IPS DF 6.9 (cell line): ENCODE data around the gene LILRA1.
"Not testable (repeated sequence)": the region's sequence is repeated elsewhere in the genome, so short reads cannot be mapped to it uniquely, and the experiment has no call there.

Experiments used
- DNase-seq: peaks from one replicate; pipeline ENCODE4 v3.0.0-alpha.2; 2013; ENCODE audit warnings: low read depth, low spot score
- H3K27ac ChIP-seq: one replicate; pipeline ENCODE4 v1.5.1; 2013; ENCODE audit warnings: low read length, control low read depth
- H3K27me3 ChIP-seq: 2 replicates; pipeline ENCODE4 v1.6.1; 2013; ENCODE audit warnings: mild to moderate bottlenecking, low read length; ENCODE audit not compliant: control insufficient read depth, insufficient read depth
- H3K36me3 ChIP-seq: 2 replicates; pipeline ENCODE4 v1.6.1; 2013; ENCODE audit warnings: low read length; ENCODE audit not compliant: control insufficient read depth, insufficient read depth
- H3K4me1 ChIP-seq: 2 replicates; pipeline ENCODE4 v1.6.1; 2013; ENCODE audit warnings: low read length; ENCODE audit not compliant: control insufficient read depth, insufficient read depth
- H3K4me3 ChIP-seq: 2 replicates; pipeline ENCODE4 v1.5.1; 2013; ENCODE audit warnings: mild to moderate bottlenecking, low read length
- H3K9me3 ChIP-seq: 2 replicates; pipeline ENCODE4 v1.6.1; 2013; ENCODE audit warnings: low read length, inconsistent platforms; ENCODE audit not compliant: control insufficient read depth, insufficient read depth
- WGBS: extraction: QIAGEN DNeasy Blood & Tissue Kit; methylation state at CpG from one replicate; pipeline ENCODE4 v1.1.7; 2013; ENCODE audit warnings: mixed read lengths, missing lambda C conversion rate; ENCODE audit not compliant: insufficient read length, insufficient coverage; 5-methylcytosine and 5-hydroxymethylcytosine counted together

The LILRA1 gene

GRCh38 chr19:54560881-54561385, 32.5 kb upstream of the LILRA1 start:
- no CpG with 5 or more reads among the region's 11 CpGs for WGBS
- Histone ChIP-seq H3K4me3 (no peak overlapping the region), H3K27ac (no peak overlapping the region), H3K4me1 (no peaks in the 10 kb centered on the region), H3K27me3 (no peaks in the 10 kb centered on the region), H3K9me3 (peaks cover 2% of the 10 kb centered on the region; the same call in 1 of the 2 replicates), H3K36me3 (no peaks in the 10 kb centered on the region)
- no peak for DNase-seq

- Histone ChIP-seq H3K4me1 (no peaks in the 10 kb centered on the region), H3K9me3 (peaks cover 2% of the 10 kb centered on the region; the same call in 1 of the 2 replicates), H3K4me3 (no peak overlapping the region), H3K36me3 (no peaks in the 10 kb centered on the region), H3K27ac (no peak overlapping the region), H3K27me3 (no peaks in the 10 kb centered on the region)
- no peak for DNase-seq
- no CpG with 5 or more reads among the region's 14 CpGs for WGBS
Measured at GRCh38 chr19:54561840-54562239, 31.6 kb upstream of the LILRA1 start.

DNA sequence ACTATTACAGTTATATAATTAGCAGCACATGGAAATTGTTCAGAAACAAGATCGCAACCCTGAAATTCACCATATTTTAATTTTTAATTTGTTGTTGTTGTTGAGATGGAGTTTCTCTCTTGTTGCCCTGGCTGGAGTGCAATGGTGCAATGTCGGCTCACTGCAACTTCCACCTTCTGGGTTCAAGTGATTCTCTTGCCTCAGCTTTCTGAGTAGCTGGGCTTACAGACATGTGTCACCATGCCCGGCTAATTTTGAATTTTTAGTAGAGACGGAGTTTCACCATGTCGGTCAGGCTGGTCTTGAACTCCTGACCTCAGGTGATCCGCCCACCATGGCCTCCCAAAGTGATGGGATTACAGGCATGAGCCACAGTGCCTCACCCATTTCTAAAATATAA, 30.2 kb upstream of the LILRA1 start:
- not testable (repeated sequence) for H3K36me3 ChIP-seq, H3K9me3 ChIP-seq, H3K4me1 ChIP-seq, H3K4me3 ChIP-seq, H3K27ac ChIP-seq, H3K27me3 ChIP-seq, DNase-seq
- WGBS = no CpG with 5 or more reads among the region's 6 CpGs

GRCh38 chr19:54570316-54570715, 23.1 kb upstream of the LILRA1 start:
- Histone ChIP-seq H3K27me3 (no peaks in the 10 kb centered on the region), H3K4me1 (no peaks in the 10 kb centered on the region), H3K27ac (no peak overlapping the region), H3K4me3 (no peak overlapping the region), H3K9me3 (peaks cover 6% of the 10 kb centered on the region), H3K36me3 (no peaks in the 10 kb centered on the region)
- no CpG with 5 or more reads among the region's 3 CpGs for WGBS
- no peak for DNase-seq

- H3K36me3 ChIP-seq, H3K27me3 ChIP-seq, H3K27ac ChIP-seq, DNase-seq, H3K9me3 ChIP-seq, H3K4me1 ChIP-seq, H3K4me3 ChIP-seq: not testable (repeated sequence)
- WGBS = no CpG with 5 or more reads among the region's 17 CpGs
Measured at GRCh38 chr19:54571715-54572615, 21.5 kb upstream of the LILRA1 start.

DNA sequence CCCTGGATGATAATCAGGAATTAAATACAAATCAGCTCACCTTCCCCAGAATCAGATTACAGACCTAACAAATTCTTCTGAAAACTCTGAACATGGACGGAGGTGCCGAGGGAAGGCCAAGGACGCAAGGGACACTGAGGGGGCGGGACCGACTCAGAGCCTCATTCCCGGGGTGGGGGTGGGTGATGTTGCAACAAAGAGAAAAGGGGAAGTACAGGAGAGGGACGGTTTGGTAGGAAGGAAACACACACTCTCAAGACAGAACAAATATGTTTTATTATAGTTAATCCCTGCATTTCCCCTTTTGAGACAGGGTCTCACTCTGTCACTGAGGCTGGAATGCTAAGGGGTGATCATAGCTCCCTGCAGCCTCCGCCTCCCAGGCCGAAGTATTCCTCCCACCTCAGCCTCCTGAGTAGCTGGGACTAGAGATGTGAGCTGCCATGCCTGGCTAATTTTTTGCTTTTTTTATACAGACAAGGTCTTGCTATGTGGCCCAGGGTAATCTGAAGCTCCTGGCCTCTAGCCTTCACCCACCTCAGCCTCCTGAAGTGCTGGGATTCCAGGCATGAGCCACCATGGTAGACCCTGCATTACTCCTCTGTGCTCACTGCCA, 20.6 kb upstream of the LILRA1 start:
- WGBS = no CpG with 5 or more reads among the region's 9 CpGs
- Histone ChIP-seq H3K9me3 (peaks cover 9% of the 10 kb centered on the region), H3K36me3 (no peaks in the 10 kb centered on the region), H3K4me3 (no peak overlapping the region), H3K27me3 (no peaks in the 10 kb centered on the region), H3K4me1 (no peaks in the 10 kb centered on the region), H3K27ac (no peak overlapping the region)
- DNase-seq = no peak

DNA sequence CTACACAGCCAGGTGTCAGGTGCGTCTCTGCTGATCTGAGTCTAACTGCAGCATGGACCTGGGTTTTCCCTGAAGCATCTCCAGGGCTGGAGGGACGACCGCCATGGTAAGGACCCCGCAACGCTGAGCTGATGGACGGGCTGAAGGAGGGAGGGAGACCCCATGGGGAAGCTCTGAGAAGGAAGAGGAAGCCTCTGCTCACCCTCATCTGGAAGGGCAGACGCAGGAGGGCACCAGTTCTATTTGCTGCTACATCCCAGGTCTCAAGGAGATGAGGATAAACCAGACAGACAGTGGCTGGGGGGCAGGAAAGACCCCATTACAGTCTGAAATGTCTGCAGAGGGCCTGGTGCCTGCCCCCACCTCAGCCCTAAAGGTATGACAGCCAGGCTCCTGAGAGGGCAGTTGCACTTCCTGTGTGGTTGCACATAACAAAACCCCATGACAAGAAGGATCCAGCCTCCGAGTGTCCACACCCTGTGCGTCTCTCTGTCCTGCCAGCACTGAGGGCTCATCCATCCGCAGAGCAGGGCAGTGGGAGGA, 20.0 kb upstream of the LILRA1 start, which contains the start of gene LILRA2:
TSS of gene LILRA2 (plus strand) at position 461 of the 543 bp plus-strand sequence. CDS start 89 bp downstream, outside the sequence.
- no peak within 1 kb of the TSS for H3K27ac ChIP-seq
- DNase-seq = no peak
- no CpG with 5 or more reads among the region's 10 CpGs for WGBS
- no peaks in the 10 kb centered on the region for H3K4me1 ChIP-seq
- peaks cover 9% of the 10 kb centered on the region for H3K9me3 ChIP-seq
- H3K36me3 ChIP-seq = no peaks in the 10 kb centered on the region
- H3K4me3 ChIP-seq = no peak within 1 kb of the TSS
- no peaks in the 10 kb centered on the region for H3K27me3 ChIP-seq

- no peaks in the 10 kb centered on the region for H3K4me1 ChIP-seq
- no peaks in the 10 kb centered on the region for H3K36me3 ChIP-seq
- no peaks in the 10 kb centered on the region for H3K27me3 ChIP-seq
- peaks cover 9% of the 10 kb centered on the region for H3K9me3 ChIP-seq
- H3K4me3 ChIP-seq = no peak overlapping the region
- no peak for DNase-seq
- no peak overlapping the region for H3K27ac ChIP-seq
- WGBS = no CpG with 5 or more reads among the region's 4 CpGs
Measured at GRCh38 chr19:54574051-54574450, 19.4 kb upstream of the LILRA1 start.

DNA sequence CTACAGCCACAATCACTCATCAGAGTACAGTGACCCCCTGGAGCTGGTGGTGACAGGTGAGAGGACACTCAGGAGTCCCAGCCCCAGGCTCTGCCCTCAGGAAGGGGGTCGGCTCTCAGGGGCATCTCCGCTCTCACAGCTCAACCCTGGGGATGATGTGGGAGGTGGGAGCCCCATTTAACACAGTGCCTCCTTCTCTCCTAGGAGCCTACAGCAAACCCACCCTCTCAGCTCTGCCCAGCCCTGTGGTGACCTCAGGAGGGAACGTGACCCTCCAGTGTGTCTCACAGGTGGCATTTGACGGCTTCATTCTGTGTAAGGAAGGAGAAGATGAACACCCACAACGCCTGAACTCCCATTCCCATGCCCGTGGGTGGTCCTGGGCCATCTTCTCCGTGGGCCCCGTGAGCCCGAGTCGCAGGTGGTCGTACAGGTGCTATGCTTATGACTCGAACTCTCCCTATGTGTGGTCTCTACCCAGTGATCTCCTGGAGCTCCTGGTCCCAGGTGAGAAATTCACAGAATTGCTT, 18.8 kb upstream of the LILRA1 start:
- no peaks in the 10 kb centered on the region for H3K27me3 ChIP-seq
- no peak for DNase-seq
- no peak overlapping the region for H3K4me3 ChIP-seq
- peaks cover 9% of the 10 kb centered on the region for H3K9me3 ChIP-seq
- no peak overlapping the region for H3K27ac ChIP-seq
- WGBS = no CpG with 5 or more reads among the region's 12 CpGs
- H3K36me3 ChIP-seq = no peaks in the 10 kb centered on the region
- no peaks in the 10 kb centered on the region for H3K4me1 ChIP-seq

- H3K4me3 ChIP-seq, H3K36me3 ChIP-seq, H3K4me1 ChIP-seq, DNase-seq, H3K27ac ChIP-seq, H3K27me3 ChIP-seq, H3K9me3 ChIP-seq: not testable (repeated sequence)
- WGBS = no CpG with 5 or more reads among the region's 9 CpGs
Measured at GRCh38 chr19:54575205-54575604, 18.2 kb upstream of the LILRA1 start.
